Spleen (tissue), 7 donors: ENCODE data around the gene TOM1L2.

Experiments used
- POLR2A ChIP-seq, 3 donors: fragments of 450-650 bp; IDR thresholded peaks; one replicate each; pipeline ENCODE4 v1.5.1; 2017; ENCODE audit warnings: antibody characterized with exemption in 3 of 3, mild to moderate bottlenecking in 1 of 3
- POLR2AphosphoS5 ChIP-seq, 3 donors: sonication (generic); formaldehyde crosslinking; IDR thresholded peaks; one replicate each; pipeline ENCODE4 v1.5.1; 2017; ENCODE audit warnings: antibody characterized with exemption in 3 of 3
- TF ChIP-seq, protein P1 (sequence below), 11 experiments: fragments of 200-600 bp in 7 of 11; fragments of 450-650 bp in 4 of 11; sonication (generic) in 4 of 11; IDR thresholded peaks in 8 of 11; conservative IDR thresholded peaks in 3 of 11; 1 replicate in 7 of 11; 2 replicates in 4 of 11; pipeline versions ENCODE4 v1.4.0 to v1.8.0; 2016 to 2021; ENCODE audit warnings: antibody characterized with exemption in 11 of 11, inconsistent platforms in 4 of 11, mild to moderate bottlenecking in 1 of 11
- donor health status: DM: no; HTN: no; CAD: no; lungs with moderate emphysema.
- donor health status: DM: no; HTN: no; CAD: no.
- donor health status: DM: no; HTN: no; CAD: no.

DNA sequence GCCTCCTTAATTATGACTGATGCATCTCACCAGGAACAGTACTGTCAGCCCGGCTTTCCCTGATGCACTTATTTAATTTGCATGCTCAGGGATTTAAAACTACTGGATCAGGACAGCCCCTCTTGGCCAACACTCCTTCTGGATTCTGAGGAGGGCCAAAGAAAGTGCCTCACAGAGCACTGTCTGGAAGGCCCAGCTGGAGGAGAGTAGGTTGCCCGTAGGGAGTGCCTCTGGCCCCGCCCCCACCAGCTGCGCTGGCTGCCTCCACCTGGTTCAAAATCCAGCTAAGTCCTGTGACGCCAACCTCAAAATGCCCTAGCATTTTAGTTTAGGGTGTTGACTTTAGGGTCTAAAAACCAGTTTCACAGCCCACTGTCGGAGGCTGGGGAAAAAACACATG lies 86.0 kb downstream of the TOM1L2 start:
- TF ChIP-seq, protein P1, sequence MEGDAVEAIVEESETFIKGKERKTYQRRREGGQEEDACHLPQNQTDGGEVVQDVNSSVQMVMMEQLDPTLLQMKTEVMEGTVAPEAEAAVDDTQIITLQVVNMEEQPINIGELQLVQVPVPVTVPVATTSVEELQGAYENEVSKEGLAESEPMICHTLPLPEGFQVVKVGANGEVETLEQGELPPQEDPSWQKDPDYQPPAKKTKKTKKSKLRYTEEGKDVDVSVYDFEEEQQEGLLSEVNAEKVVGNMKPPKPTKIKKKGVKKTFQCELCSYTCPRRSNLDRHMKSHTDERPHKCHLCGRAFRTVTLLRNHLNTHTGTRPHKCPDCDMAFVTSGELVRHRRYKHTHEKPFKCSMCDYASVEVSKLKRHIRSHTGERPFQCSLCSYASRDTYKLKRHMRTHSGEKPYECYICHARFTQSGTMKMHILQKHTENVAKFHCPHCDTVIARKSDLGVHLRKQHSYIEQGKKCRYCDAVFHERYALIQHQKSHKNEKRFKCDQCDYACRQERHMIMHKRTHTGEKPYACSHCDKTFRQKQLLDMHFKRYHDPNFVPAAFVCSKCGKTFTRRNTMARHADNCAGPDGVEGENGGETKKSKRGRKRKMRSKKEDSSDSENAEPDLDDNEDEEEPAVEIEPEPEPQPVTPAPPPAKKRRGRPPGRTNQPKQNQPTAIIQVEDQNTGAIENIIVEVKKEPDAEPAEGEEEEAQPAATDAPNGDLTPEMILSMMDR (IDR thresholded peaks at IDR 0.05 in 8 of 11, conservative IDR thresholded peaks at IDR 0.05 in 3 of 11) = no peak
- TF ChIP-seq POLR2A (IDR thresholded peaks at IDR 0.05) (no peak), POLR2AphosphoS5 (IDR thresholded peaks at IDR 0.05) (no peak)
